ENCODE measurements around the gene TM9SF1. TPM values are rescaled to one million over a fixed set of nuclear protein-coding genes. Genes with fewer than 3 reads are reported as not detected.

Gene TM9SF1
- total RNA-seq, 1 donor from 2014 or later: 18.3 TPM

- Histone ChIP-seq H3K27me3 (ENCODE audit: control insufficient read depth in 3 of 3, insufficient read depth in 3 of 3, low read length in 3 of 3) (no peaks in the 10 kb centered on the region), H3K4me1 (ENCODE audit: control insufficient read depth in 3 of 3, insufficient read depth in 3 of 3, low read length in 3 of 3) (peaks cover 54 to 90% (median 72%) of the 10 kb centered on the region in 3 donors), H3K4me3 (ENCODE audit: low read length in 3 of 3) (no peak overlapping the region), H3K36me3 (ENCODE audit: control insufficient read depth in 3 of 3, insufficient read depth in 3 of 3, low read length in 3 of 3) (peaks cover 57 to 67% (median 64%) of the 10 kb centered on the region in 3 donors), H3K9me3 (ENCODE audit: control insufficient read depth in 3 of 3, low read length in 3 of 3) (no peaks in the 10 kb centered on the region), H3K27ac (ENCODE audit: low read depth, low read length) (no peak overlapping the region), H3K9ac (ENCODE audit: low read depth in 1 of 3, low read length in 3 of 3) (no peak overlapping the region)
Measured at GRCh38 chr14:24235804-24236688, 40.8 kb upstream of the TM9SF1 start.

- H3K36me3 ChIP-seq (ENCODE audit: control insufficient read depth in 3 of 3, insufficient read depth in 3 of 3, low read length in 3 of 3): peaks cover 42 to 50% (median 47%) of the 10 kb centered on the region in 3 donors
- H3K27ac ChIP-seq (ENCODE audit: low read depth, low read length): no peak overlapping the region
- H3K4me1 ChIP-seq (ENCODE audit: control insufficient read depth in 3 of 3, insufficient read depth in 3 of 3, low read length in 3 of 3): peaks cover 44 to 76% (median 60%) of the 10 kb centered on the region in 3 donors
- H3K9ac ChIP-seq (ENCODE audit: low read depth in 1 of 3, low read length in 3 of 3): peak overlapping the region in 1 of 3 donors; percentile 12
- H3K27me3 ChIP-seq (ENCODE audit: control insufficient read depth in 3 of 3, insufficient read depth in 3 of 3, low read length in 3 of 3): no peaks in the 10 kb centered on the region
- H3K4me3 ChIP-seq (ENCODE audit: low read length in 3 of 3): peak overlapping the region in 1 of 3 donors; percentile 100
- H3K9me3 ChIP-seq (ENCODE audit: control insufficient read depth in 3 of 3, low read length in 3 of 3): no peaks in the 10 kb centered on the region
Measured at GRCh38 chr14:24234095-24235005, 39.1 kb upstream of the TM9SF1 start.

GRCh38 chr14:24233538-24233866, 38.3 kb upstream of the TM9SF1 start:
- Histone ChIP-seq H3K36me3 (ENCODE audit: control insufficient read depth in 3 of 3, insufficient read depth in 3 of 3, low read length in 3 of 3) (peaks cover 34 to 41% (median 39%) of the 10 kb centered on the region in 3 donors), H3K9me3 (ENCODE audit: control insufficient read depth in 3 of 3, low read length in 3 of 3) (no peaks in the 10 kb centered on the region), H3K27me3 (ENCODE audit: control insufficient read depth in 3 of 3, insufficient read depth in 3 of 3, low read length in 3 of 3) (no peaks in the 10 kb centered on the region), H3K4me3 (ENCODE audit: low read length in 3 of 3) (peak overlapping the region; percentile 98 to 100 (median 98)), H3K4me1 (ENCODE audit: control insufficient read depth in 3 of 3, insufficient read depth in 3 of 3, low read length in 3 of 3) (peaks cover 44 to 73% (median 56%) of the 10 kb centered on the region in 3 donors), H3K27ac (ENCODE audit: low read depth, low read length) (peak overlapping the region; percentile 92), H3K9ac (ENCODE audit: low read depth in 1 of 3, low read length in 3 of 3) (peak overlapping the region; percentile 84 to 95 (median 91))

GRCh38 chr14:24232645-24233537, 37.6 kb upstream of the TM9SF1 start, which contains the start of gene GMPR2:
Gene GMPR2, plus strand, starts transcription at chr14:24232929. Its CDS starts 325 bp downstream, at chr14:24233254.
- Histone ChIP-seq H3K27me3 (ENCODE audit: control insufficient read depth in 3 of 3, insufficient read depth in 3 of 3, low read length in 3 of 3) (no peaks in the 10 kb centered on the region), H3K4me1 (ENCODE audit: control insufficient read depth in 3 of 3, insufficient read depth in 3 of 3, low read length in 3 of 3) (peaks cover 39 to 70% (median 53%) of the 10 kb centered on the region in 3 donors), H3K36me3 (ENCODE audit: control insufficient read depth in 3 of 3, insufficient read depth in 3 of 3, low read length in 3 of 3) (peaks cover 28 to 35% (median 32%) of the 10 kb centered on the region in 3 donors), H3K27ac (ENCODE audit: low read depth, low read length) (peak within 1 kb of the TSS; percentile 92), H3K9me3 (ENCODE audit: control insufficient read depth in 3 of 3, low read length in 3 of 3) (no peaks in the 10 kb centered on the region), H3K4me3 (ENCODE audit: low read length in 3 of 3) (peak within 1 kb of the TSS; percentile 98 to 100 (median 98)), H3K9ac (ENCODE audit: low read depth in 1 of 3, low read length in 3 of 3) (peak within 1 kb of the TSS; percentile 89 to 95 (median 91))

- H3K4me1 ChIP-seq (ENCODE audit: control insufficient read depth in 3 of 3, insufficient read depth in 3 of 3, low read length in 3 of 3): peaks cover 34 to 63% (median 46%) of the 10 kb centered on the region in 3 donors
- H3K27ac ChIP-seq (ENCODE audit: low read depth, low read length): peak within 1 kb of the TSS; percentile 92
- H3K9ac ChIP-seq (ENCODE audit: low read depth in 1 of 3, low read length in 3 of 3): peak within 1 kb of the TSS; percentile 89 to 95 (median 91)
- H3K27me3 ChIP-seq (ENCODE audit: control insufficient read depth in 3 of 3, insufficient read depth in 3 of 3, low read length in 3 of 3): no peaks in the 10 kb centered on the region
- H3K9me3 ChIP-seq (ENCODE audit: control insufficient read depth in 3 of 3, low read length in 3 of 3): no peaks in the 10 kb centered on the region
- H3K36me3 ChIP-seq (ENCODE audit: control insufficient read depth in 3 of 3, insufficient read depth in 3 of 3, low read length in 3 of 3): peaks cover 23 to 29% (median 25%) of the 10 kb centered on the region in 3 donors
- peak within 1 kb of the TSS; percentile 98 to 100 (median 98) for H3K4me3 ChIP-seq (ENCODE audit: low read length in 3 of 3)
Measured at GRCh38 chr14:24232121-24232644, 36.9 kb upstream of the TM9SF1 start, which contains the start of gene NEDD8. Gene NEDD8, minus strand, starts transcription at chr14:24232367. Its CDS starts 100 bp downstream, at chr14:24232267.

- Histone ChIP-seq H3K4me1 (ENCODE audit: control insufficient read depth in 3 of 3, insufficient read depth in 3 of 3, low read length in 3 of 3) (peaks cover 28 to 56% (median 40%) of the 10 kb centered on the region in 3 donors), H3K36me3 (ENCODE audit: control insufficient read depth in 3 of 3, insufficient read depth in 3 of 3, low read length in 3 of 3) (peaks cover 16 to 22% (median 19%) of the 10 kb centered on the region in 3 donors)
Measured at GRCh38 chr14:24231263-24232120, 36.3 kb upstream of the TM9SF1 start.

GRCh38 chr14:24228902-24229301, 33.7 kb upstream of the TM9SF1 start:
- no peak overlapping the region for H3K4me3 ChIP-seq (ENCODE audit: low read length in 3 of 3)
- no peak overlapping the region for H3K9ac ChIP-seq (ENCODE audit: low read depth in 1 of 3, low read length in 3 of 3)
- no peak overlapping the region for H3K27ac ChIP-seq (ENCODE audit: low read depth, low read length)
- H3K9me3 ChIP-seq (ENCODE audit: control insufficient read depth in 3 of 3, low read length in 3 of 3): no peaks in the 10 kb centered on the region
- no peaks in the 10 kb centered on the region for H3K27me3 ChIP-seq (ENCODE audit: control insufficient read depth in 3 of 3, insufficient read depth in 3 of 3, low read length in 3 of 3)
- H3K36me3 ChIP-seq (ENCODE audit: control insufficient read depth in 3 of 3, insufficient read depth in 3 of 3, low read length in 3 of 3): no peaks in the 10 kb centered on the region
- peaks cover 18 to 30% (median 24%) of the 10 kb centered on the region in 3 donors for H3K4me1 ChIP-seq (ENCODE audit: control insufficient read depth in 3 of 3, insufficient read depth in 3 of 3, low read length in 3 of 3)

More at GRCh38 chr14:24231263-24232120, 36.3 kb upstream of the TM9SF1 start:
- H3K9ac ChIP-seq (ENCODE audit: low read depth in 1 of 3, low read length in 3 of 3): peak overlapping the region; percentile 88 to 95 (median 89)
- H3K27me3 ChIP-seq (ENCODE audit: control insufficient read depth in 3 of 3, insufficient read depth in 3 of 3, low read length in 3 of 3): no peaks in the 10 kb centered on the region
- H3K27ac ChIP-seq (ENCODE audit: low read depth, low read length): peak overlapping the region; percentile 92
- peak overlapping the region; percentile 98 to 100 (median 98) for H3K4me3 ChIP-seq (ENCODE audit: low read length in 3 of 3)
- no peaks in the 10 kb centered on the region for H3K9me3 ChIP-seq (ENCODE audit: control insufficient read depth in 3 of 3, low read length in 3 of 3)

- Histone ChIP-seq H3K9ac (ENCODE audit: low read depth in 1 of 3, low read length in 3 of 3) (no peak overlapping the region), H3K27ac (ENCODE audit: low read depth, low read length) (no peak overlapping the region), H3K9me3 (ENCODE audit: control insufficient read depth in 3 of 3, low read length in 3 of 3) (no peaks in the 10 kb centered on the region), H3K4me3 (ENCODE audit: low read length in 3 of 3) (no peak overlapping the region), H3K27me3 (ENCODE audit: control insufficient read depth in 3 of 3, insufficient read depth in 3 of 3, low read length in 3 of 3) (no peaks in the 10 kb centered on the region), H3K4me1 (ENCODE audit: control insufficient read depth in 3 of 3, insufficient read depth in 3 of 3, low read length in 3 of 3) (peaks cover 7 to 9% (median 7%) of the 10 kb centered on the region in 3 donors), H3K36me3 (ENCODE audit: control insufficient read depth in 3 of 3, insufficient read depth in 3 of 3, low read length in 3 of 3) (no peaks in the 10 kb centered on the region)
Measured at GRCh38 chr14:24226473-24226872, 31.2 kb upstream of the TM9SF1 start.
